AG08396 (cell line): ENCODE measurements around the gene KCNK16.

Experiments used
- DNase-seq: peaks from one replicate; pipeline ENCODE4 v3.0.0; 2012; ENCODE audit warnings: low spot score, mixed read lengths

Gene KCNK16

DNA sequence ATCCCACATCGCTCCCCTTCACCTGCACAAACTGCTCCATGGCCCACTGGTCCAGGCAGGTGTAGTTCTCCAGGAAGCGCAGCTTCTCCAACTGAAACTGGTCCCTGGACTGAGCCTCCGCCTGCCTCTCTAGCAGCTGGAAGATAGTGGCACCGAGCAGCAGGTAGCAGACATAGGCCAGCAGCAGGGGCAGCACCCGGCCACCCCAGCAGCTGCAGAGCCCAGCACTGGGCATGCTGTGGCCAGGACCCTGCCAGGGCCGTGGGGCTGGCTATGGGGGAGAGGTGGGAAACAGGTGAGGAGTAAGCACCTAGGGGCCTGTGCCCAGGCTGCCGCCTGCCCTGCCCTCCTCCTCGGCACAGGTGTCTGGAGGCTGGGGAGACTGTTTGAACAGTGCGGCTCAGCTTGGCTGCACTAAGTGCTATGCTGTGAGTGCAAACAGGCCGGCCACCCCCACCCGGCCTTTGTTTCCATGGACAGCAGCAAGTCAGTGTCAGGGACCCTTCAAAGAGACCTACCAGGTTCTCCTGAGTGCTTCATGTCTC lies at the start of gene KCNK16:
KCNK16 (minus strand) TSS at position 397 of the 545 bp plus-strand sequence; CDS start at position 235, 162 bp downstream.
- DNase-seq, result no peak

DNA sequence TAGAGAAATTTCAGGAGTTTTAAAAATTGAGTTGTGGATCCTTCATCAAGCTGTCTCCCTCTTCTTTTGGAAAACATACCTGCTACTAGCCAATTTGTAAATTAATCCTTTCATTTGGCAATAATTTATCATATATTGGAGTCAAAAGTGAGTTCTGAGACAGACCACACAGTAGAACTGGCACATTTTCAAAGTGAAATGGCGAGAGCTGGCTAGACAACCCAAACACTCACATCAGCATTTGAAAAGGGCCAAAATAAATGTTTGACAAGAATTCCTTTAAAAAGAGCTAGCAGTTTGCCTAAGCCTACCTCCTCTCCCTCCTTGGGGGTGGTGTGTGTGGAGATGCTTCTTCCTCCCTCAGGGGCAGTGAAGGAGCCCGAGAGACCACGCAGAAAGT lies 47.9 kb upstream of the KCNK16 start:
- DNase-seq, result no peak

DNA sequence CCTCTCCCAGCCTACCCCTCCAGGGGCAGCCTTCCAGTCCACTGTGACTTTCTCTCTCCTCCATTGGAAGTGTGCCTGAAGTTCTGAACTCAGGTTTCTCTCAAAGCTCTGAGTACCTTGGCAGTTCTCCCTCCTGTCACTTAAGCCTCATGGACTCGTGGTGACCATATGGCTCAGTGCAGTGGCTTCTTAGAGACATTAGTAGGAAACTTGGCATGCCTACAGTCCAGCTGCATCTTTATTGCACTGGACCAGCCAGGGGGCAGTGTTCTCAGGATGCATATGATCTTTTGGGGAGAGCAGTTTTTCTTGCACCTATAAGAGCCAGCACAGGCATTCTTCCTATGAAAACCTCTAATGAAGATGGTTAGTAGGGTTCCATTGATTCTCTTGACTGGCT lies 47.5 kb upstream of the KCNK16 start:
- no peak for DNase-seq

DNA sequence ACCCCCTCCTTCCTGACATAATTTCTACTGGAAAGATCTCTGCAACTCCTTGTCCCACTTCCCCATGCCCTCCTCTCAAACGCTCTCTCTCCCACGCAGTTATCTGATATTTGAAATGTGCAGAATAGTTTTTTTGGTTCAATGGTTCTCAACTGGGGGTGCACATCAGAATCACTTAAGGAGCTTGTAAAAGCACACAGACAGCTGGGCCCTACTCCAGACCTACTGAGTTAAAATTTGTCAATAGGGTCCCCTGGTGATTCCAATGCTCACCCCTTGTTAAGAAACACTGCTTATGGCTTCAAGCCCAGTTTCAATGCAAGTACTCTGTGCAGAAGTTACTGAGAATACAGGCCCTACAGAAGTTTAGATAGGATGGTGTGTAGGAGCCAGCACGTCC lies 45.2 kb upstream of the KCNK16 start:
- DNase-seq, result no peak

DNA sequence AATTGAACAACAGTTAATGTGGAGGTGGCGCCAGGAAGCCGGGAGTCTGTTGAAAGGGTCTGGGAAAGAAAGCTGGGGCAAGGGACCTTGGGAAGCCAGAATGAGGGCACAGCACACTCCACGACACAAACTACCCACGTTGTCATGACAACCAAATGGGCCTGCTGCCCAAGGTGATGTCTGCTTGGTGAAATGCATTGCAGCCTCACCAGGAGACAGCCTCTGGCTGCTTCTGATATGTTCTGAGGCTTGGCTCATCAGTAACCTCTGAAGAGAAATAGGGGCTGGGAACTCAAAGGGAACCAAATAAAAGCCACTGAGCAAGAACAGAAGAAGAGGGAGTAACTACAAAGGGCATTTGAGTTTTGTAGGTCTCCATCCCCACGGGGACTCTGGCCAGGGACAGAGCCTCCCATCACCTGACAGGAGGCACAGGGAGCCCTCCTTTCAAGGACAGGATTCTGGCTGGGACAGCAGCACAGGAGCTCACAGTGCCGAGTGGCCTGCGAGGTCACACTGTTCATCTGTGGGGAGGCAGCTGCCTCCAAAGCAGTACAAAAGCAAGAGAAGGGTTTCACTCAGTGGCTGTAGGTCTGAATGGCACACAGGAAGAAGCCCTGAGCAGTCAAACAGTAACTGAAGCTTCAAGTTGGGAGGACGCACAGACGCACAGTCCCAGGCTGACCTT lies 44.6 kb upstream of the KCNK16 start:
- no peak for DNase-seq

DNA sequence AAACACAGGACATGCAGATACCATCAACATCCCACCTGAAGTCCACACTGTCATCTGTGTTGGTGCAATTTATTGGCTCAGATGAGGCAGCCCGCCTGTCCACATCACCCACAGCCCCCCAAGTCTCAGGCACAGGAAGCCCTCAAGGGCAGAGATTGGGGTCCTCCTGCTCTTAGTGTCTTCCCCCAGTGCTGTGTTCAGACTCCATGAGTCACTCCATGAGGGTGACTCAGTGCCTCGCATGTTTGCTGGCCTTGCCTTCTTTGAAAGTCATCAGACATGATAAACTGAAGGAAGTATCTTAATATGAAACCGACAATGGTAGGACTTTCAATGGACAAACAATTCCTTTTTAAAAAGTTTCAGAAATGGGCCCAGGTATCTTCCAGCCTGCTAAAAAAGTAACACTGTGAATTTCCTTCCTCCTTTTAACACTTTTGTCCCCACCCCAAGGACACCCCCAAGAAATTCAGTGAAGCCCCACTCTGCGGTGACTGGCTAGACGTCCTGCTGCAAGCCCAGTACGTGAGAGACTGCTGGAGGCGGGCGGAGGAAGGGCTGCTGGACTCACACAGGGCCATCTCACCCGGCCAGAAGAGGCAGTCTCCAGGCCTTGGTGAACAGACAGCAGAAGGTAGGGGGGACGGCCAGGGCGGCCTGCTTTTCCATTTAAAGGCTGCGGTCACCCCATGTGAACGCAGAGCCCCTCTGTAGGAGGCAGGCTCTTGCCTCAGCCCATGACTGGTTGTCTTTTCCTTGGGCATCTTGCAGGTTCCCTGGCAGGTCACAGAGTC lies 43.0 kb upstream of the KCNK16 start:
- DNase-seq, result peak; percentile 54

DNA sequence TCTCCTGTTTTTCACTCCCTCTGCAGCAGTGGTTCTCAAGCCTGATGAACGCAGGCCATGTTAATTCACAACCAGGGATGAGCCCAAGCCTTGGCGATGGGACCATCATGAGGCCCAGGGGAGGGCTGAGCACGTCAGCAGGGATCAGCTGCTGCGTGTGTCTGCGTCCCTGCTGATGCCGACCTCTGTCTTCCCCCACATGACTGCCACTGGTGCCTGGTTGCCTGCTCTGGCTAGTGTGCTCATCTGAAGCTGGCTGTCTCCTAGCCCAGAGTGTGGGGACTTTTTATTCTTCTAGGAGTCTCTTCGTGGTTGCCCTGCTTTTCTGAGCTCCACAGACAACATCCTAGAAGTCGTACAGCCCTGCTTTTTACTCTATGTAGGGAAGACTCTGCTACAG lies 40.8 kb upstream of the KCNK16 start:
- no peak for DNase-seq

DNA sequence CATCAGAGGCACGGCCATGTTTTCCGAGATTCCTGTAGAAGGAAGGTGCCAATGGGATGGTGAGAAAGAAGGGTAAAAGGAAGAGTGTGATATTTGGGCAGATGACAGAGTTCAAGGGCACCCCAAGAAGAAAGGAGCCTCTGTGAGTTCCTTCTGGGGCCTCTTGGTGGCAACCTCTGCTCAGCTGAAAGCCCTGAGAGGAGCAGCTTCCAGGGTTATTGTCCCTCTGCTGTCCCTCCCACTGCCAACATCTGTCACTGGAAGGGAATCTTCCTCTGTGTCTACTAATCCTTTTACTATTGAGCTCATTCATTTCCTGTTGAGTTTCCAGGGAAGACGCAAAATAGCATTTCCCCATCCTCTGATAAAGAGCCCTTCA lies 40.0 kb upstream of the KCNK16 start:
- peak; percentile 45 for DNase-seq

DNA sequence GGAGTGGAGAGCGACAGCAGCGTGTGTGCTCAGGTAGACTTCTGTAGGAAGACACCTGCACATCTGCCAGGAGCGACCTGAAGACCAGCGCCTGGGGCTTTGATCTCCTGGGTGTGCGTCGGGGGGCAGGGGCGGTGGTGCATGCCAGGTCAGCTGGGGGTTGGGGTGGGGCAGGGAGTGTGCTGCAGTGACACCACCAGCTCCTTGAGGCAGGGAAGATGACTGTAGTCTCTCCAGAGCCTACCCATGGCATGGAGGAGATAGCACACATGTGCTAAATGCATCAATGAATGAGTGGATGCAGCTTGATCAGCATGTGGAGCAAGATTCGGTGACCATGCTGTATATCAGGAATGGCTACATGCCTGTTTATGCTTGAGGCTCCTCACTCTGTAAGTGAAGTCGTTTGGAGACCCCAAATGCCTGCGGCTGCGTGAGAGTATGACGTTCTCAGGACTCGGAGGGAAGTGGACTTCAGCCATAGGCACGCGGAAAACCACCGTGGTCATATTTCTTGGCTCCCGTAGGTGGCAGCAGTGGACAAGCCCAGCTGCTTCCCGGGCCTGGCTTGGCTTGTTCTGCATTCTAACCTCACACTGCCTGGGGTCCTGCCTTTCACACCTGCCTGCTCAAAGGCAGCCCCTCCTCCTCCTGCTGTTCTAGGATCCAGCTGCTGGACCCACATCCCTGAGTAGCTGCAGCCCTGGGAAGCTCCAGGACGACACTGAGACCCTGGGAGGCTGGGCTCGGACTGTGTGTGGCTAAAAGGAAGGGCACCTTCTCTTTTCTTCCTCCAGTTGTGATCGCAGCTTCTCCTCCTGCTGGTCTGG lies 39.4 kb upstream of the KCNK16 start:
- peak; percentile 84 for DNase-seq

DNA sequence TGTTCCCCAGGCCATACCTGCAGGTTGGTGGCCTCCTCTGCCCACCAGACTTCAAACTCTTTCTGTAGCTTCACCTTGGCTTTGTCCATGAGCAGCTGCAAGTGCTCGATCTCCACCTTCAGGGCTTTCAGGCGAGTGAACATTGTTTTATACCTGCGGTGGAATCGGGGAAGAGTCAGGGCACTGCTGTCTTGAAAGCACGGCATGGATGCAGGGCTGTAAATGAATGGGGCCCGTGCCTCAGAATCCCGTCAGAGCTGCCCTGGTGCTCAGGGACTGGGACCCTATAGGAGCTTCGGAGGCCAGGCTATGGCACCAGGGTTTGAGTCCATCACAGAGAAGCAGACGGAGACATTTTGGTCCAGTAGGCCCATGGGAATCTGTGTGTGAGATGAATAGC lies 37.9 kb upstream of the KCNK16 start:
- no peak for DNase-seq

DNA sequence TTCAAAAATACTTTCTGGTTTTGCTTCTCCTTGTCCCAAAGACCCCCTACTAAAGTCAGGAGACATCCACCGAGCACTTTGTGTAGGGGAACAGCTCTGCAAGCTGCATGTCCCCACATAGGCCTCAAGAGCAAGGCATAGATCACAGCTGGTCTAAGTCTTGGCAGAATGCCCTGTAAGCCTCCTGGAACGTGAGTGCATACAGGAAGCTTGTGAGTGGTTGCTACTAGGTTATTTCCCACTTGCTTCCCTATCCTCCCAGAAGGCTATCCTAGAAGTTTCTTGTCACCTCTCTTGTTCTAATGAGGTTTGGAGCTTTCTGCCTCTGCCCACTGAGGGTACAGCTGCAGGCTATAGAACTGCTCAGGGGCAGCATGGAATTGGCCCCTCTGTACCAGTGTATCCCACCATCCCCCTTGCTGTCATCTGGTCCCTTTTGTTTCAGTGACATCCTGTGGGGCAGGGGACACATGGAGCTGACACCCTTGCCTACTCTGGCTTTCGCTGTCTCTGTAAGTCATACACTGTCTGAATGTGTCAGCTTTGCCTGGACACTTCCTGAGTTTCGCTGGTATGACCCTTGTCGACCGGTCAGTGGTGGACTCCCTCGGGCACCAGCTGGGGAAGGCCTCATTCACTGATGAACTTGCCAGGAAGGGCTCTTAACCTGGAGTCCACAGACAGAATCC lies 35.6 kb upstream of the KCNK16 start:
- no peak for DNase-seq

DNA sequence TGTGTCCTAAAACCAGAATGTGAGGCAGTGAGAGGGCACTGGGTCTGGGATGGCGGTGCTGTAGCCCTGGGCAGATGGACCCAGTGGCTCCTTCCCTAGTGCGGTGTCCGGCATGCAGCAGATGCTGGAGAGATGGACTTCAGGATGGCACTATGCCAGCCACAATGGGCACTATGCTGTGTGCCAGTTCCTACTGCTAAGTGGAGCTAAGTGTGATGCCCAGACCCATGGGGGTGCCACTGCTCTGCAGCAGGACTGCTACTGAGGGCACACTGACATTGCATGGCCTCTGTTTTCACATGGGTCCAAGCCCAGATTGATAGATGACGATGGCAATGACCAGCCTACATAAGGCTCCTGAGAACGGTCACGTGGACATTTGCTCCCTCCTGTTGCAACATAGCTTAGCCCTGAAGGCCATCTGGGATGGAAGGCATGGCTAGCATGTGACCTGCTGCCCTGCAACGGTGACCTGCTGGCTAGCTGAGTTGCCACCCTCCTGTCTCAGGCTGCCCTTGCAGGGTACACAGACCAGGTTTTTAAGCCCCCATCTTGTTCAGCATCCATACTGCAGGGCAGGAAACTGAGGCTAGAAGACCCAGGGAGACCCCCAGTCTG lies 31.3 kb upstream of the KCNK16 start:
- no peak for DNase-seq

DNA sequence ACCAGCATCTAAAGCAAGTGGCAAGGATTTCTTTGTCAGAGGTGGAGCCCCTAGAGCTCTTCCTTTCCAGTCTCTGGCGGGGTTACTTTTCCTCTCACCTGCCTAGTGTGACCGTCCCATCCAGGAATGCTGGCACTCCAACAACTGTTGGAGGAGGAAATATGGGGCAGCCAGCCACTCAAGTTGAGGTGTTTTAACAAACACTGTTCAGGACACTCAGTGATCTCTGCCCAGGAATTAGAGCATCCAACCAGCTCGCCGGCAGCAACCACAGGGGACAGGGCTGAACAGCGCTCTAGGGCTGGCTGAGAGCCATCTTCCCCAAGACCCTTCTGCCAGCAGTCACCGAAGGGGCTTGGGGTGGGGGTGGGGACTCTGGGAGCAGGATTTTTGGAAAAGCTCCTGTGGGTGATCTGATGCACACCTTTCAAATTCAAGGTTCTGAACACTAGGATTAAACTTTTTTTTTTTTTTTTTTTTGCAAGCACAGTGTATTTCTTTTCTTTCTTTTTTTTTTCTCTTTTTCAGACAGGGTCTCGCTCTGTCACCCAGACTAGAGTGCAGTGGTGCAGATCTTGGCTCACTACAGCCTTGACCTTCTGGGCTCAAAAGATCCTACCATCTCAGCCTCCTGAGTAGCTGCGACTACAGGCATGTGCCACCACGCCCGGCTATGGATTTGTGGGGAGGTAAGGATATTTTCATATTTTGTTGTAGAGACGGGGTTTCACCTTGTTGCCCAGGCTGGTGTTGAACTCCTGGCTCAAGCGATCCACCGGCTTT lies 28.4 kb upstream of the KCNK16 start:
- no peak for DNase-seq

DNA sequence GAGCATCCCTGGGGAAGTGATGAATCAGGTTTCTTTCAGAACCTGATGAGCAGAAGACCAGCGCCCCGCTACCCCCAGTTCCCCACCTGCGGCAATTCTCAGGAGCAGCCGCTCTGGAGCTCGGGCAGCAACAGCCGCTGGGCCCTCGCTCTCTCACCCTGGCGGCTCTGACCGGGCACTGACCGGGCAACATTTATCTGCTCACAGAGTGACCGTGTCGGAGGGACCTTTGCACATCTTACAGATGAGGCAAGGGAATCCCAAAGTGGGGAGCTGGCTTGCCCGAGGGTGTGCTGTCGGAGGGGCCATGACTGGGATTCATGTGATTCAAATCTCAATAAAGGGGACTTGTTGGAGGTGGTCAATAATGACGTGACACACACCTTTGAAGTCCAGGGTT lies 26.2 kb upstream of the KCNK16 start:
- DNase-seq, result no peak

DNA sequence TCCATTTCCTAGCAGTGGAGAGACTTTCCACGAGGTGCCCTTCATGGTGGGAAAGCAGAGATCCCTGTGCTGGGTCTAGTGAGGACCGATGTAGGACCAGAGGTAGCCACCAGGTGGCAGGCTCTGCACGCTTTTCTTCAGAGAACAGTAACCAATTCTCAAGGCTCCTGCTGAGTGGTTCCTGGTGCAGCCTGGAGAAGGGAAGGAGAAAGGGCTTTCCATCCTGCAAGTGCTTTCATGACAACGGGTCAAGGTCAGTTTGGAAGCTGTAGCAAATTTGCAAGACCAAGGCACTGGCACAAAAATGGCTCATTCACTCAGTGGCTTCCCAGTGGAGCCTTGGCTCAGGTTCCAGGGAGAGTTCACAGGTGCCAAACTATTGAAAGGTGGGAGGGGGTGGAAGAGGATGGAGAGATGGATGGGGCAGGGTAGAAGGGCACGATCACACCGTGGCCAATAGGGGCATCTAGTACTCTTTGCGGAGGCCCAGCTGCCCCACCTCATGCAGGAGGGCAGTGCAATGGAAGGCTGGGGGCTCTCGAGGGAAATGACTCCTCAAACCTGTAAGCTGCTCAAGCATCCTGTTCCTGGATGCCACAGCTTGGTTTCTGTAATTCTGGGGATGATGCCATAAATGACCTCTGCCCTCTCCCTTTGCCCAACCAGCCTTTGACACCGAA lies 25.5 kb upstream of the KCNK16 start:
- peak; percentile 89 for DNase-seq

DNA sequence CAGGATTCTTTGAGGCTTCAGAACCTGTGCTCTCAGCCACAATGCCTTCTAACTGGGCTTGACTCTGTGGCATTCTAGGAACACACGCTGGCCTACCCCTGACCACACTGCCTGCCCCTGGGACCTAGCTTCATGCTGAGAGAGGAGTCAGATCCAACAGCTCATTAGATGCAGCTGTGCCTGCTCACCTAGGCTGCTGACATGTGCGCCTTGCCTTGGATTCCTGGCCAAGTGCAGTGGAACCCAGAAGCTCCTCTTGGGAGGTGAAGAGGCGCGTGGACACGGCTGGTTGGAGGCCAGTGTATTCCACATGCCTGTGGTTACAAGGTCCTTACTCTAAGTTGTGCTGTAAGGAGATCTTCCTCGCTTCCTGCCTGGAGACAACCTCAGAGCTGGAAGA lies 24.7 kb upstream of the KCNK16 start:
- no peak for DNase-seq

DNA sequence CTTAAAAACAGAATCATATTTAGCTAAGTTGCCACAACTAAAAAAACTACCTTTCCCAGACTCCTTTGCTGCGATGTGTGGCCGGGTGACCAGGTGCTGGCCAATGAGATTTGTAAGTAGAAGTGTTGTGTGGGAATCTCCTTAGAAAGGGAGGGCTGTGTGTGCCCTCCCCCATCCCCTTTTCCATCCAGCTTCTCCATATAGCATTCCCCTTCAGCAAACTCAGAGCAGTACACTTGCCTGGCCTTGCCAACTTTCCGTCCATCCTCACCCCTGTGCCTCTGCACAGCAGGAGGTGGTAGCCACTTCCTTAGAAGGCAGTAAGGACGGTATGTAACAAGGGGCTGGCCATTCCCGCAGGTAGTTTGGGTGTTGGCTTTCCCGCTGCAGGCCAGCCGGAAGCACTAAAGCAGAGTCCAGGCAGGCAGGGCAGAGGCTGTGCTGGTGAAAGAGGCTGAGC lies 22.3 kb upstream of the KCNK16 start:
- no peak for DNase-seq

DNA sequence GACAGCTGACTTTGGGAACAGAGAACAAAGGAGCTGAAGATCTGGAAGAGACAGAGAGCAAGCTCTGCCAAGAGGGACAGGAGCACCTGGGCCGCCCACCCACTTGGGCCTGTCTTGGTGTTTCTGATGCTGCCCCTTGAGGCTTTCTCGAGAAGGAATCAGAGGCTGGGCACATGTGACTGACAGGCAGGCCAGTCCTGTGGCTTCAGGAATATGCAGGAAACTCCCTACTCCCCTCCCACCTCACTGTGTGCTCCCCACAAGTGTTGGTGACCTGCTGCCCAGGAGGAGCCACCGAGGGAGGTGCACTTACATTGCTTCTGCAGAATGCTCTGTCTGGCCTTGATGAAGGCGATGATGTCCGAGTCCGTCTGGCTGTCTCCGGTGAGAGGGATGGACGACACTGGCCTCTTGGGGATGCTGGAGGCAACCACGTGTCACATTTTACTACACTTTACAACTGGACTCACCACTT lies 20.9 kb upstream of the KCNK16 start:
- no peak for DNase-seq

DNA sequence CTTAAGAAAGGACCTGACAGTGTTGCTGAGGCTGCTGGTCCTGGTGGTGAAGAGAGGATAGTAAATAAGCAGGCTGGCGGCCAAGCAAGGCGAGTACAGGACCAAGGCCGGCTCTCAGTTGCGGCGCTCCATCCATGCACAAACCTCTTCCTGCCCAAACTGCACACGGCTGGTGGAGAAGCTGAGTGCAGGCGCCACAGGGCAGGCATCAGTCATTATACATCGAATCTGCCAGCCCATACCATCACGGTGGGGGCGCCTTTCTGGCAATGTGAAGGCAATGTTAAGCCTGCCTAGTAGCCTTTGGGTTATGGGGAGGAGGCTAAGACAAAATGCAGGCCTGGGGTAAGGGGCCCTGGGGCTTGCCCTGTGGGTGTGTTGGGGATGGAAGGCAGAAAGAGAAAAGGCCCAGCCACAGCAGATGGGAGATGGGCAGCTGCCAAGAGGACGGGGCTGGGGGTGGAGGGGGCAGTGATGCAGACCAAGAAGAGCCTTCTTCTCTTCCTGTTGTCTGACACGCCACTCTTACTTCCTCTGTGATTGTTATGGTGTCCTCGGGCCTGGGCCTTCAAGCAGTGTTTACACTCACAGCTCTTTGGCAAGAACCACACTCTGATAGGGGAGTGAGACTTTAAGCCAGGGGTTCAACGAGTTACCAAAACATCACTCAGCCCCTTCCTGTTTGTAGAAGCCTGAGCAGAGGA lies 20.3 kb upstream of the KCNK16 start:
- no peak for DNase-seq
